HCT116 (cell line): ENCODE measurements around the gene MIF4GD.

Source experiments
- CTCF ChIP-seq, 3 experiments: fragments of 200-600 bp in 1 of 3; sonication (generic) in 1 of 3; IDR thresholded peaks in 2 of 3; conservative IDR thresholded peaks in 1 of 3; 2 replicates each; pipeline ENCODE4 v1.5.1; 2012 to 2017; ENCODE audit warnings: low read depth in 2 of 3, low read length in 2 of 3, antibody characterized with exemption in 1 of 3, borderline replicate concordance in 1 of 3, control low read depth in 1 of 3, mild to moderate bottlenecking in 1 of 3, mixed read lengths in 1 of 3, mixed run types in 1 of 3, moderate library complexity in 1 of 3; ENCODE audit not compliant: insufficient read depth in 1 of 3
- EZH2 ChIP-seq: fragments of 200-600 bp; sonication (generic); IDR thresholded peaks from 2 replicates; pipeline ENCODE4 v1.6.1; 2017; ENCODE audit warnings: antibody characterized with exemption, mixed run types
- EZH2phosphoT487 ChIP-seq: fragments of 200-600 bp; IDR thresholded peaks from 2 replicates; pipeline ENCODE4 v1.6.1; 2018; ENCODE audit warnings: antibody characterized with exemption, borderline replicate concordance
- POLR2A ChIP-seq: IDR thresholded peaks from 2 replicates; pipeline ENCODE4 v1.7.0; 2011; ENCODE audit warnings: borderline replicate concordance; ENCODE audit not compliant: insufficient read depth, insufficient read length; ENCODE audit errors: extremely low read depth
- POLR2AphosphoS5 ChIP-seq: IDR thresholded peaks from 2 replicates; pipeline ENCODE4 v1.6.1; 2011; ENCODE audit warnings: mild to moderate bottlenecking, low read depth, low read length, moderate library complexity
- RAD21 ChIP-seq: IDR thresholded peaks from 2 replicates; pipeline ENCODE4 v1.6.1; 2012; ENCODE audit warnings: low read depth, mild to moderate bottlenecking
- TF ChIP-seq, protein P1 (sequence below): IDR thresholded peaks from 2 replicates; pipeline ENCODE4 v1.6.1; 2012
- TF ChIP-seq, protein P2 (sequence below): IDR thresholded peaks from 2 replicates; pipeline ENCODE4 v1.6.1; 2012; ENCODE audit warnings: low read depth

GRCh38 chr17:75273977-75274708, 3.1 kb upstream of the MIF4GD start:
- TF ChIP-seq CTCF (IDR thresholded peaks at IDR 0.05 in 2 of 3, conservative IDR thresholded peaks at IDR 0.05 in 1 of 3; ENCODE audit: borderline replicate concordance in 1 of 3, insufficient read depth in 1 of 3, low read depth in 2 of 3, low read length in 2 of 3) (no peak), POLR2A (no peak), POLR2AphosphoS5 (no peak), EZH2 (no peak), EZH2phosphoT487 (no peak), RAD21 (no peak)
- TF ChIP-seq, protein P1, sequence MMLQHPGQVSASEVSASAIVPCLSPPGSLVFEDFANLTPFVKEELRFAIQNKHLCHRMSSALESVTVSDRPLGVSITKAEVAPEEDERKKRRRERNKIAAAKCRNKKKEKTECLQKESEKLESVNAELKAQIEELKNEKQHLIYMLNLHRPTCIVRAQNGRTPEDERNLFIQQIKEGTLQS, result no peak
- TF ChIP-seq, protein P2, sequence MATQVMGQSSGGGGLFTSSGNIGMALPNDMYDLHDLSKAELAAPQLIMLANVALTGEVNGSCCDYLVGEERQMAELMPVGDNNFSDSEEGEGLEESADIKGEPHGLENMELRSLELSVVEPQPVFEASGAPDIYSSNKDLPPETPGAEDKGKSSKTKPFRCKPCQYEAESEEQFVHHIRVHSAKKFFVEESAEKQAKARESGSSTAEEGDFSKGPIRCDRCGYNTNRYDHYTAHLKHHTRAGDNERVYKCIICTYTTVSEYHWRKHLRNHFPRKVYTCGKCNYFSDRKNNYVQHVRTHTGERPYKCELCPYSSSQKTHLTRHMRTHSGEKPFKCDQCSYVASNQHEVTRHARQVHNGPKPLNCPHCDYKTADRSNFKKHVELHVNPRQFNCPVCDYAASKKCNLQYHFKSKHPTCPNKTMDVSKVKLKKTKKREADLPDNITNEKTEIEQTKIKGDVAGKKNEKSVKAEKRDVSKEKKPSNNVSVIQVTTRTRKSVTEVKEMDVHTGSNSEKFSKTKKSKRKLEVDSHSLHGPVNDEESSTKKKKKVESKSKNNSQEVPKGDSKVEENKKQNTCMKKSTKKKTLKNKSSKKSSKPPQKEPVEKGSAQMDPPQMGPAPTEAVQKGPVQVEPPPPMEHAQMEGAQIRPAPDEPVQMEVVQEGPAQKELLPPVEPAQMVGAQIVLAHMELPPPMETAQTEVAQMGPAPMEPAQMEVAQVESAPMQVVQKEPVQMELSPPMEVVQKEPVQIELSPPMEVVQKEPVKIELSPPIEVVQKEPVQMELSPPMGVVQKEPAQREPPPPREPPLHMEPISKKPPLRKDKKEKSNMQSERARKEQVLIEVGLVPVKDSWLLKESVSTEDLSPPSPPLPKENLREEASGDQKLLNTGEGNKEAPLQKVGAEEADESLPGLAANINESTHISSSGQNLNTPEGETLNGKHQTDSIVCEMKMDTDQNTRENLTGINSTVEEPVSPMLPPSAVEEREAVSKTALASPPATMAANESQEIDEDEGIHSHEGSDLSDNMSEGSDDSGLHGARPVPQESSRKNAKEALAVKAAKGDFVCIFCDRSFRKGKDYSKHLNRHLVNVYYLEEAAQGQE, result no peak
